Endothelial cell of umbilical vein (primary cell): ENCODE results near the gene GPR4. TPM values are rescaled to one million over a fixed set of nuclear protein-coding genes. Genes with fewer than 3 reads are reported as not detected.
"Not testable (repeated sequence)": the region's sequence is repeated elsewhere in the genome, so short reads cannot be mapped to it uniquely, and the experiment has no call there.

ENCODE experiments used
- BruUV-seq: library from RNA; stranded (reverse); fragments of 400-500 nt; replicated peaks from 2 replicates; lab custom pipeline; 2021; lab: Mats Ljungman, UMichigan
- CTCF ChIA-PET: fragments of 300-600, 350-600 bp; sonication (Branson Sonifier 250); formaldehyde crosslinking; loops from one replicate; lab custom pipeline; 2021; ENCODE audit warnings: antibody characterized with exemption, inconsistent platforms; lab: Charles Lee
- POLR2A ChIA-PET: fragments of 300-600, 350-600 bp; sonication (Branson Sonifier 250); formaldehyde crosslinking; loops from one replicate; lab custom pipeline; 2021; ENCODE audit warnings: antibody characterized with exemption, inconsistent platforms; lab: Charles Lee
- DNase-seq: peaks from one replicate; pipeline ENCODE4 v3.0.0-alpha.2; 2011; ENCODE audit warnings: low read depth, low spot score
- FAIRE-seq: peaks from 2 replicates; lab custom pipeline; 2011; peaks lifted over from hg19 to GRCh38; lab: Jason Lieb, UNC
- H2AFZ ChIP-seq: 2 replicates; pipeline ENCODE4 v1.6.0; 2012; ENCODE audit warnings: low read depth, low read length, control low read depth, inconsistent platforms
- H3K27ac ChIP-seq: 2 replicates; pipeline ENCODE4 v1.5.1; 2011; ENCODE audit warnings: low read depth, mild to moderate bottlenecking, control low read depth, low read length, moderate library complexity; ENCODE audit not compliant: insufficient read depth
- H3K27me3 ChIP-seq, 2 experiments: 2 replicates each; pipeline versions ENCODE4 v1.6.0 to v1.6.1; 2011; ENCODE audit warnings: low read length in 2 of 2, mixed read lengths in 1 of 2; ENCODE audit not compliant: control insufficient read depth in 2 of 2, insufficient read depth in 2 of 2
- H3K36me3 ChIP-seq, 2 experiments: 2 replicates in 1 of 2; 3 replicates in 1 of 2; pipeline ENCODE4 v1.5.1; 2011; ENCODE audit warnings: low read length in 2 of 2, mild to moderate bottlenecking in 1 of 2, moderate library complexity in 1 of 2; ENCODE audit not compliant: control insufficient read depth in 2 of 2, insufficient read depth in 2 of 2; ENCODE audit errors: extremely low read depth in 1 of 2
- H3K4me1 ChIP-seq: 3 replicates; pipeline ENCODE4 v1.5.1; 2011; ENCODE audit warnings: mild to moderate bottlenecking, low read length; ENCODE audit not compliant: control insufficient read depth, insufficient read depth; ENCODE audit errors: extremely low read depth
- H3K4me2 ChIP-seq: 2 replicates; pipeline ENCODE4 v1.6.1; 2011; ENCODE audit warnings: low read length, control low read depth, mixed read lengths; ENCODE audit not compliant: insufficient read depth
- H3K4me3 ChIP-seq, 3 experiments: fragments of 200-600 bp in 1 of 3; sonication (generic), shearing (Covaris generic) in 1 of 3; replicated peaks in 1 of 3; 2 replicates each; pipeline ENCODE4 v1.5.1; 2011 to 2016; ENCODE audit warnings: control low read depth in 3 of 3, low read length in 3 of 3, mild to moderate bottlenecking in 2 of 3, inconsistent platforms in 1 of 3, low read depth in 1 of 3, moderate library complexity in 1 of 3; ENCODE audit not compliant: insufficient read depth in 1 of 3
- H3K79me2 ChIP-seq: 2 replicates; pipeline ENCODE4 v1.6.0; 2012; ENCODE audit warnings: low read length, inconsistent platforms; ENCODE audit not compliant: control insufficient read depth, insufficient read depth
- H3K9ac ChIP-seq: replicated peaks from 2 replicates; pipeline ENCODE3; 2011; ENCODE audit warnings: low read length, control low read depth; ENCODE audit not compliant: insufficient read depth; ENCODE audit errors: extremely low read depth
- H3K9me1 ChIP-seq: replicated peaks from 3 replicates; pipeline ENCODE4 v1.6.0; 2011; ENCODE audit warnings: mild to moderate bottlenecking, low read length; ENCODE audit not compliant: control insufficient read depth, insufficient read depth; ENCODE audit errors: extremely low read depth
- H3K9me3 ChIP-seq: replicated peaks from 2 replicates; pipeline ENCODE4 v1.5.1; 2012; ENCODE audit warnings: low read length, inconsistent platforms; ENCODE audit not compliant: control insufficient read depth, insufficient read depth
- H4K20me1 ChIP-seq: replicated peaks from 2 replicates; pipeline ENCODE3; 2011; ENCODE audit warnings: mild to moderate bottlenecking, low read length; ENCODE audit not compliant: control insufficient read depth, insufficient read depth; ENCODE audit errors: extremely low read depth
- EZH2 ChIP-seq: IDR thresholded peaks from 2 replicates; pipeline ENCODE4 v1.6.1; 2012; ENCODE audit warnings: borderline replicate concordance, low read depth, mild to moderate bottlenecking, moderate library complexity, low read length, inconsistent platforms; ENCODE audit not compliant: severe bottlenecking
- FOS ChIP-seq: IDR thresholded peaks from 2 replicates; pipeline ENCODE4 v1.6.1; 2011; ENCODE audit warnings: mild to moderate bottlenecking, low read length, moderate library complexity, borderline replicate concordance; ENCODE audit not compliant: insufficient read depth
- GATA2 ChIP-seq: IDR thresholded peaks from 2 replicates; pipeline ENCODE4 v1.7.0; 2011; ENCODE audit warnings: low read depth, mild to moderate bottlenecking, moderate library complexity, mixed read lengths, low read length; ENCODE audit not compliant: insufficient read length, insufficient read depth
- JUN ChIP-seq: IDR thresholded peaks from 2 replicates; pipeline ENCODE4 v1.6.1; 2011; ENCODE audit warnings: borderline replicate concordance, low read depth; ENCODE audit not compliant: insufficient read length, insufficient read depth
- MAX ChIP-seq: IDR thresholded peaks from 2 replicates; pipeline ENCODE4 v1.6.1; 2011; ENCODE audit not compliant: insufficient read depth, insufficient read length
- MYC ChIP-seq: IDR thresholded peaks from one replicate; pipeline ENCODE4 v1.6.1; 2011; ENCODE audit warnings: mild to moderate bottlenecking, low read depth, low read length
- POLR2A ChIP-seq: IDR thresholded peaks from 2 replicates; pipeline ENCODE4 v1.6.1; 2012; ENCODE audit warnings: low read depth, mild to moderate bottlenecking, control low read depth, low read length
- POLR2AphosphoS5 ChIP-seq: IDR thresholded peaks from 2 replicates; pipeline ENCODE4 v1.6.1; 2012; ENCODE audit warnings: low read depth, mild to moderate bottlenecking, control low read depth, low read length, moderate library complexity; ENCODE audit not compliant: insufficient read depth
- dilution Hi-C: fragments of 300-500 bp; cut with MboI; formaldehyde crosslinking; loops from one replicate; pipeline ENCODE4 v1.15.0; 2019; ENCODE audit warnings: low sequenced_read_pairs; ENCODE audit not compliant: extremely low pct_ligation_motif_present
- intact Hi-C: fragments of 100-400 bp; cut with micrococcal nuclease; formaldehyde crosslinking; loops from one replicate; pipeline ENCODE4 v1.10.0; 2022
- polyA plus RNA-seq, 4 experiments: library from polyadenylated mRNA; depleted of rRNA in 3 of 4; stranded (reverse) in 3 of 4; unstranded in 1 of 4; fragments of >200 nt; gene quantifications; 2 replicates each; pipeline versions ENCODE4 v1.2.1 to v1.2.3, GENCODE V29; 2011 to 2012; ENCODE audit warnings: missing spikeins in 1 of 4
- total RNA-seq: library from RNA; stranded (reverse); gene quantifications from 2 replicates; pipeline ENCODE4 v1.2.3, GENCODE V29; 2021
- TF ChIP-seq, protein P1 (sequence below), 2 donors: IDR thresholded peaks; 1 replicate in 1 of 2; 2 replicates in 1 of 2; pipeline ENCODE4 v1.5.1; 2011; ENCODE audit warnings: low read length in 2 of 2, mild to moderate bottlenecking in 2 of 2, moderate library complexity in 2 of 2, control low read depth in 1 of 2, inconsistent platforms in 1 of 2, low read depth in 1 of 2; ENCODE audit not compliant: insufficient read depth in 1 of 2; ENCODE audit errors: extremely low read depth in 1 of 2

The GPR4 gene
- total and polyA plus RNA-seq, 2 donors (not counting 3 experiments of a cell fraction or from before 2014, with no cell fraction given): 17.9 to 26.7 TPM

GRCh38 chr19:45628219-45628618 is 26.2 kb upstream of the GPR4 start:
- H3K9me1 ChIP-seq, dilution Hi-C loops, intact Hi-C loops, H3K4me2 ChIP-seq, H3K4me3 ChIP-seq, H3K36me3 ChIP-seq, H3K9ac ChIP-seq, H3K27ac ChIP-seq, H3K27me3 ChIP-seq, BruUV-seq, H3K9me3 ChIP-seq, H4K20me1 ChIP-seq, CTCF ChIA-PET, H3K4me1 ChIP-seq, FAIRE-seq, POLR2A ChIA-PET, H3K79me2 ChIP-seq, H2AFZ ChIP-seq, DNase-seq: not testable (repeated sequence)

DNA sequence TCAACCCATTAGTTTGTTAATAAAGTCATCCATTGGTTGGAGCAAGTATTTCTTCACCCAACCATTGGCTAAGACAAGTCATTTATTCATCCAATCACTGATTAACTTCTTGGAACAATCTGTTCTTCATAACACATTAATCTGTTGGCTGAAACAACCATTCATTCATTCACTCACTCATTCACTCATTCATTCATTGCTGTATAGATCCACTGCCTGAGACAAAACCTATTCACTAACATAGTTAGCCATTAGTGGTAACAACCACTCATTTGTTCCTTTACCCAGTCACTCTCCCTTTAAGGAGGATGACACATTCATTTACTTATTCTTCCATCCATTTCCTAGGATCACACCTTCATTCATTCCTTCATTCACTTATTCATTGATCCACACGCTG is 22.0 kb upstream of the GPR4 start:
- DNase-seq (no peak), FAIRE-seq (no peak)
- H3K27ac ChIP-seq: no peak overlapping the region
- peaks cover 0 to 8% of the 10 kb centered on the region in 2 experiments for H3K36me3 ChIP-seq
- H3K4me2 ChIP-seq: no peak overlapping the region
- H3K9me1 ChIP-seq: no peaks in the 10 kb centered on the region
- no peaks in the 10 kb centered on the region for H3K27me3 ChIP-seq
- no peaks in the 10 kb centered on the region for H3K9me3 ChIP-seq
- BruUV-seq: no TSS peak
- no peaks in the 10 kb centered on the region for H4K20me1 ChIP-seq
- dilution Hi-C loops: no loop called here
- H3K4me1 ChIP-seq: no peaks in the 10 kb centered on the region
- no peaks in the 10 kb centered on the region for H3K79me2 ChIP-seq
- no peak for TF ChIP-seq EZH2
- TF ChIP-seq FOS: no peak
- TF ChIP-seq, protein P1, sequence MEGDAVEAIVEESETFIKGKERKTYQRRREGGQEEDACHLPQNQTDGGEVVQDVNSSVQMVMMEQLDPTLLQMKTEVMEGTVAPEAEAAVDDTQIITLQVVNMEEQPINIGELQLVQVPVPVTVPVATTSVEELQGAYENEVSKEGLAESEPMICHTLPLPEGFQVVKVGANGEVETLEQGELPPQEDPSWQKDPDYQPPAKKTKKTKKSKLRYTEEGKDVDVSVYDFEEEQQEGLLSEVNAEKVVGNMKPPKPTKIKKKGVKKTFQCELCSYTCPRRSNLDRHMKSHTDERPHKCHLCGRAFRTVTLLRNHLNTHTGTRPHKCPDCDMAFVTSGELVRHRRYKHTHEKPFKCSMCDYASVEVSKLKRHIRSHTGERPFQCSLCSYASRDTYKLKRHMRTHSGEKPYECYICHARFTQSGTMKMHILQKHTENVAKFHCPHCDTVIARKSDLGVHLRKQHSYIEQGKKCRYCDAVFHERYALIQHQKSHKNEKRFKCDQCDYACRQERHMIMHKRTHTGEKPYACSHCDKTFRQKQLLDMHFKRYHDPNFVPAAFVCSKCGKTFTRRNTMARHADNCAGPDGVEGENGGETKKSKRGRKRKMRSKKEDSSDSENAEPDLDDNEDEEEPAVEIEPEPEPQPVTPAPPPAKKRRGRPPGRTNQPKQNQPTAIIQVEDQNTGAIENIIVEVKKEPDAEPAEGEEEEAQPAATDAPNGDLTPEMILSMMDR (IDR thresholded peaks at IDR 0.05; ENCODE audit: extremely low read depth in 1 of 2, insufficient read depth in 1 of 2, low read depth in 1 of 2, low read length in 2 of 2): no peak
- no peak for TF ChIP-seq MAX
- no peak for TF ChIP-seq MYC
- no peak for TF ChIP-seq GATA2
- TF ChIP-seq JUN: no peak
- TF ChIP-seq POLR2A: no peak
- TF ChIP-seq POLR2AphosphoS5: no peak
- ChIA-PET POLR2A (no interaction called here), CTCF (interaction anchor here (1.0 kb wide), 1 partner anchor 10 kb away, joined by 3 read pairs; no protein-coding TSS in a partner anchor)
- no peak overlapping the region for H3K4me3 ChIP-seq
- no peak overlapping the region for H3K9ac ChIP-seq
- intact Hi-C loops: no loop called here
- H2AFZ ChIP-seq: no peak overlapping the region
